Ishikawa (cell line): Measurements from ENCODE around the gene COG5.

Experiments used
- CEBPB ChIP-seq: IDR thresholded peaks from 2 replicates; pipeline ENCODE4 v1.6.1; 2012
- CREB1 ChIP-seq: IDR thresholded peaks from 2 replicates; pipeline ENCODE4 v1.6.1; 2012; ENCODE audit warnings: low read depth
- EGR1 ChIP-seq: IDR thresholded peaks from 2 replicates; pipeline ENCODE4 v1.6.1; 2012
- EP300 ChIP-seq: IDR thresholded peaks from 2 replicates; pipeline ENCODE4 v1.6.1; 2012; ENCODE audit warnings: borderline replicate concordance
- FOXM1 ChIP-seq: IDR thresholded peaks from 2 replicates; pipeline ENCODE4 v1.6.1; 2012; ENCODE audit warnings: low read depth, borderline replicate concordance
- MAX ChIP-seq: IDR thresholded peaks from 2 replicates; pipeline ENCODE4 v1.6.1; 2012
- NFIC ChIP-seq: IDR thresholded peaks from 2 replicates; pipeline ENCODE4 v1.6.1; 2012
- RAD21 ChIP-seq: IDR thresholded peaks from 2 replicates; pipeline ENCODE4 v1.6.1; 2012; ENCODE audit warnings: low read depth
- REST ChIP-seq: IDR thresholded peaks from 2 replicates; pipeline ENCODE4 v1.6.1; 2012; ENCODE audit warnings: low read depth, mild to moderate bottlenecking
- TAF1 ChIP-seq: IDR thresholded peaks from 2 replicates; pipeline ENCODE4 v1.6.1; 2012; ENCODE audit warnings: low read depth, mild to moderate bottlenecking
- TCF12 ChIP-seq: IDR thresholded peaks from 2 replicates; pipeline ENCODE4 v1.6.1; 2012; ENCODE audit warnings: low read depth
- TEAD4 ChIP-seq: IDR thresholded peaks from 2 replicates; pipeline ENCODE4 v1.6.1; 2012
- USF1 ChIP-seq: IDR thresholded peaks from 2 replicates; pipeline ENCODE4 v1.6.1; 2012
- YY1 ChIP-seq: IDR thresholded peaks from 2 replicates; pipeline ENCODE4 v1.6.1; 2012; ENCODE audit warnings: low read depth
- ZBTB7A ChIP-seq: IDR thresholded peaks from 2 replicates; pipeline ENCODE4 v1.6.1; 2012; ENCODE audit warnings: low read depth

The COG5 gene

GRCh38 chr7:107253599-107253998, 310.1 kb downstream of the COG5 start:
- TF ChIP-seq YY1 (no peak), RAD21 (no peak), EP300 (no peak), CREB1 (no peak), USF1 (no peak), REST (no peak), TEAD4 (no peak), ZBTB7A (no peak)

- TF ChIP-seq TAF1 = no peak
- TF ChIP-seq USF1 = no peak
- TF ChIP-seq EP300 = no peak
- no peak for TF ChIP-seq NFIC
- no peak for TF ChIP-seq YY1
- TF ChIP-seq REST = no peak
- TF ChIP-seq CEBPB = no peak
- no peak for TF ChIP-seq ZBTB7A
- no peak for TF ChIP-seq CREB1
- no peak for TF ChIP-seq RAD21
- no peak for TF ChIP-seq EGR1
- no peak for TF ChIP-seq MAX
- no peak for TF ChIP-seq TCF12
- no peak for TF ChIP-seq TEAD4
- no peak for TF ChIP-seq FOXM1
Observed at GRCh38 chr7:107251963-107252362, 311.8 kb downstream of the COG5 start.

GRCh38 chr7:107248551-107249316, 315.0 kb downstream of the COG5 start:
- TF ChIP-seq TCF12 (no peak), FOXM1 (no peak), REST (no peak), TAF1 (no peak), NFIC (no peak), EP300 (no peak), ZBTB7A (no peak), EGR1 (no peak), MAX (no peak), RAD21 (no peak), USF1 (no peak), TEAD4 (no peak), YY1 (no peak)

- TF ChIP-seq NFIC (no peak), EP300 (no peak), TEAD4 (no peak), RAD21 (no peak), YY1 (no peak), EGR1 (no peak), ZBTB7A (no peak), FOXM1 (no peak), TCF12 (no peak), CREB1 (no peak), MAX (no peak), USF1 (no peak)
Observed at GRCh38 chr7:107244613-107245012, 319.1 kb downstream of the COG5 start.
